AG04450 (cell line): ENCODE results near the gene GOLT1A. TPM values are rescaled to one million over a fixed set of nuclear protein-coding genes. Genes with fewer than 3 reads are reported as not detected.

Experiments used
- CTCF ChIA-PET: fragments of 300-600, 350-600 bp; formaldehyde crosslinking; extraction: SDS; loops from one replicate; lab custom pipeline; 2022; ENCODE audit warnings: antibody characterized with exemption, inconsistent platforms; lab: Charles Lee
- POLR2A ChIA-PET: fragments of 350-600 bp; formaldehyde crosslinking; extraction: SDS; loops from one replicate; lab custom pipeline; 2021; ENCODE audit warnings: antibody characterized with exemption, inconsistent platforms; lab: Yijun Ruan, JAX
- DNase-seq: peaks from one replicate; pipeline ENCODE4 v3.0.0-alpha.2; 2011; ENCODE audit warnings: low read depth, low spot score
- H3K27ac ChIP-seq: one replicate; pipeline ENCODE4 v1.5.1; 2012; ENCODE audit warnings: low read depth, low read length, control low read depth
- H3K27me3 ChIP-seq: one replicate; pipeline ENCODE4 v1.6.0; 2012; ENCODE audit warnings: low read length; ENCODE audit not compliant: control insufficient read depth, insufficient read depth
- H3K4me3 ChIP-seq: 2 replicates; pipeline ENCODE4 v1.5.1; 2011; ENCODE audit warnings: mild to moderate bottlenecking, low read depth, low read length, control low read depth
- H3K9me3 ChIP-seq: 2 replicates; pipeline ENCODE4 v1.5.1; 2012; ENCODE audit warnings: low read length; ENCODE audit not compliant: control insufficient read depth, insufficient read depth
- CTCF ChIP-seq: IDR thresholded peaks from 2 replicates; pipeline ENCODE4 v1.5.1; 2011; ENCODE audit warnings: low read depth, low read length, control low read depth, inconsistent platforms
- polyA plus RNA-seq: library from polyadenylated mRNA; depleted of rRNA; stranded (reverse); fragments of >200 nt; gene quantifications from 2 replicates; pipeline ENCODE4 v1.2.3, GENCODE V29; 2011

Gene GOLT1A
- polyA plus RNA-seq, 1 experiment: not detected

GRCh38 chr1:204155881-204156280, 57.9 kb downstream of the GOLT1A start:
- no peak for DNase-seq
- POLR2A ChIA-PET: no interaction called here
- TF ChIP-seq CTCF: no peak
- H3K27me3 ChIP-seq: peaks cover 14% of the 10 kb centered on the region
- CTCF ChIA-PET: no interaction called here
- no peaks in the 10 kb centered on the region for H3K9me3 ChIP-seq
- no peak overlapping the region for H3K27ac ChIP-seq
- H3K4me3 ChIP-seq: no peak overlapping the region

- POLR2A ChIA-PET: no interaction called here
Measured at GRCh38 chr1:204154568-204155255, 59.1 kb downstream of the GOLT1A start.

GRCh38 chr1:204153667-204154066, 60.1 kb downstream of the GOLT1A start:
- H3K9me3 ChIP-seq: no peaks in the 10 kb centered on the region
- no peak overlapping the region for H3K27ac ChIP-seq
- ChIA-PET CTCF (interaction anchor here (0.9 to 2.8 kb wide), 3 partner anchors 9 to 282 kb away, joined by 3 to 11 read pairs (median 4); no protein-coding TSS in a partner anchor), POLR2A (no interaction called here)
- H3K4me3 ChIP-seq: no peak overlapping the region
- no peak for TF ChIP-seq CTCF
- DNase-seq: no peak
- H3K27me3 ChIP-seq: peaks cover 12% of the 10 kb centered on the region

More at GRCh38 chr1:204154568-204155255, 59.1 kb downstream of the GOLT1A start:
- H3K27ac ChIP-seq: no peak overlapping the region
- no peak for DNase-seq
- CTCF ChIA-PET: interaction anchor here (0.7 to 0.9 kb wide), 3 partner anchors 7 to 244 kb away, joined by 3 to 4 read pairs (median 3); no protein-coding TSS in a partner anchor
- no peak overlapping the region for H3K4me3 ChIP-seq
- no peak for TF ChIP-seq CTCF
- no peaks in the 10 kb centered on the region for H3K9me3 ChIP-seq
- H3K27me3 ChIP-seq: peaks cover 12% of the 10 kb centered on the region

- no peak overlapping the region for H3K27ac ChIP-seq
- peaks cover 12% of the 10 kb centered on the region for H3K27me3 ChIP-seq
- no peaks in the 10 kb centered on the region for H3K9me3 ChIP-seq
- ChIA-PET CTCF (interaction anchor here (0.7 to 2.8 kb wide), 4 partner anchors 10 to 246 kb away, joined by 4 to 12 read pairs (median 8); no protein-coding TSS in a partner anchor), POLR2A (interaction anchor here (0.6 kb wide), 1 partner anchor 13 kb away, joined by 3 read pairs; no protein-coding TSS in a partner anchor)
- DNase-seq: no peak
- H3K4me3 ChIP-seq: peak overlapping the region; percentile 67
- TF ChIP-seq CTCF: no peak
Measured at GRCh38 chr1:204152310-204153044, 61.3 kb downstream of the GOLT1A start.
